Endothelial cell of umbilical vein (primary cell): ENCODE results near the gene PDE10A. TPM values are rescaled to one million over a fixed set of nuclear protein-coding genes. Genes with fewer than 3 reads are reported as not detected.

Source experiments
- BruUV-seq: library from RNA; stranded (reverse); fragments of 400-500 nt; replicated peaks from 2 replicates; lab custom pipeline; 2021; lab: Mats Ljungman, UMichigan
- CTCF ChIA-PET: fragments of 300-600, 350-600 bp; sonication (Branson Sonifier 250); formaldehyde crosslinking; loops from one replicate; lab custom pipeline; 2021; ENCODE audit warnings: antibody characterized with exemption, inconsistent platforms; lab: Charles Lee
- POLR2A ChIA-PET: fragments of 300-600, 350-600 bp; sonication (Branson Sonifier 250); formaldehyde crosslinking; loops from one replicate; lab custom pipeline; 2021; ENCODE audit warnings: antibody characterized with exemption, inconsistent platforms; lab: Charles Lee
- DNase-seq: peaks from one replicate; pipeline ENCODE4 v3.0.0-alpha.2; 2011; ENCODE audit warnings: low read depth, low spot score
- FAIRE-seq: peaks from 2 replicates; lab custom pipeline; 2011; peaks lifted over from hg19 to GRCh38; lab: Jason Lieb, UNC
- H2AFZ ChIP-seq: 2 replicates; pipeline ENCODE4 v1.6.0; 2012; ENCODE audit warnings: low read depth, low read length, control low read depth, inconsistent platforms
- H3K27ac ChIP-seq: 2 replicates; pipeline ENCODE4 v1.5.1; 2011; ENCODE audit warnings: low read depth, mild to moderate bottlenecking, control low read depth, low read length, moderate library complexity; ENCODE audit not compliant: insufficient read depth
- H3K27me3 ChIP-seq, 2 experiments: 2 replicates each; pipeline versions ENCODE4 v1.6.0 to v1.6.1; 2011; ENCODE audit warnings: low read length in 2 of 2, mixed read lengths in 1 of 2; ENCODE audit not compliant: control insufficient read depth in 2 of 2, insufficient read depth in 2 of 2
- H3K36me3 ChIP-seq, 2 experiments: 2 replicates in 1 of 2; 3 replicates in 1 of 2; pipeline ENCODE4 v1.5.1; 2011; ENCODE audit warnings: low read length in 2 of 2, mild to moderate bottlenecking in 1 of 2, moderate library complexity in 1 of 2; ENCODE audit not compliant: control insufficient read depth in 2 of 2, insufficient read depth in 2 of 2; ENCODE audit errors: extremely low read depth in 1 of 2
- H3K4me1 ChIP-seq: 3 replicates; pipeline ENCODE4 v1.5.1; 2011; ENCODE audit warnings: mild to moderate bottlenecking, low read length; ENCODE audit not compliant: control insufficient read depth, insufficient read depth; ENCODE audit errors: extremely low read depth
- H3K4me2 ChIP-seq: 2 replicates; pipeline ENCODE4 v1.6.1; 2011; ENCODE audit warnings: low read length, control low read depth, mixed read lengths; ENCODE audit not compliant: insufficient read depth
- H3K4me3 ChIP-seq, 3 experiments: fragments of 200-600 bp in 1 of 3; sonication (generic), shearing (Covaris generic) in 1 of 3; replicated peaks in 1 of 3; 2 replicates each; pipeline ENCODE4 v1.5.1; 2011 to 2016; ENCODE audit warnings: control low read depth in 3 of 3, low read length in 3 of 3, mild to moderate bottlenecking in 2 of 3, inconsistent platforms in 1 of 3, low read depth in 1 of 3, moderate library complexity in 1 of 3; ENCODE audit not compliant: insufficient read depth in 1 of 3
- H3K79me2 ChIP-seq: 2 replicates; pipeline ENCODE4 v1.6.0; 2012; ENCODE audit warnings: low read length, inconsistent platforms; ENCODE audit not compliant: control insufficient read depth, insufficient read depth
- H3K9ac ChIP-seq: replicated peaks from 2 replicates; pipeline ENCODE3; 2011; ENCODE audit warnings: low read length, control low read depth; ENCODE audit not compliant: insufficient read depth; ENCODE audit errors: extremely low read depth
- H3K9me1 ChIP-seq: replicated peaks from 3 replicates; pipeline ENCODE4 v1.6.0; 2011; ENCODE audit warnings: mild to moderate bottlenecking, low read length; ENCODE audit not compliant: control insufficient read depth, insufficient read depth; ENCODE audit errors: extremely low read depth
- H3K9me3 ChIP-seq: replicated peaks from 2 replicates; pipeline ENCODE4 v1.5.1; 2012; ENCODE audit warnings: low read length, inconsistent platforms; ENCODE audit not compliant: control insufficient read depth, insufficient read depth
- H4K20me1 ChIP-seq: replicated peaks from 2 replicates; pipeline ENCODE3; 2011; ENCODE audit warnings: mild to moderate bottlenecking, low read length; ENCODE audit not compliant: control insufficient read depth, insufficient read depth; ENCODE audit errors: extremely low read depth
- EZH2 ChIP-seq: IDR thresholded peaks from 2 replicates; pipeline ENCODE4 v1.6.1; 2012; ENCODE audit warnings: borderline replicate concordance, low read depth, mild to moderate bottlenecking, moderate library complexity, low read length, inconsistent platforms; ENCODE audit not compliant: severe bottlenecking
- FOS ChIP-seq: IDR thresholded peaks from 2 replicates; pipeline ENCODE4 v1.6.1; 2011; ENCODE audit warnings: mild to moderate bottlenecking, low read length, moderate library complexity, borderline replicate concordance; ENCODE audit not compliant: insufficient read depth
- GATA2 ChIP-seq: IDR thresholded peaks from 2 replicates; pipeline ENCODE4 v1.7.0; 2011; ENCODE audit warnings: low read depth, mild to moderate bottlenecking, moderate library complexity, mixed read lengths, low read length; ENCODE audit not compliant: insufficient read length, insufficient read depth
- JUN ChIP-seq: IDR thresholded peaks from 2 replicates; pipeline ENCODE4 v1.6.1; 2011; ENCODE audit warnings: borderline replicate concordance, low read depth; ENCODE audit not compliant: insufficient read length, insufficient read depth
- MYC ChIP-seq: IDR thresholded peaks from one replicate; pipeline ENCODE4 v1.6.1; 2011; ENCODE audit warnings: mild to moderate bottlenecking, low read depth, low read length
- POLR2A ChIP-seq: IDR thresholded peaks from 2 replicates; pipeline ENCODE4 v1.6.1; 2012; ENCODE audit warnings: low read depth, mild to moderate bottlenecking, control low read depth, low read length
- POLR2AphosphoS5 ChIP-seq: IDR thresholded peaks from 2 replicates; pipeline ENCODE4 v1.6.1; 2012; ENCODE audit warnings: low read depth, mild to moderate bottlenecking, control low read depth, low read length, moderate library complexity; ENCODE audit not compliant: insufficient read depth
- dilution Hi-C: fragments of 300-500 bp; cut with MboI; formaldehyde crosslinking; loops from one replicate; pipeline ENCODE4 v1.15.0; 2019; ENCODE audit warnings: low sequenced_read_pairs; ENCODE audit not compliant: extremely low pct_ligation_motif_present
- intact Hi-C: fragments of 100-400 bp; cut with micrococcal nuclease; formaldehyde crosslinking; loops from one replicate; pipeline ENCODE4 v1.10.0; 2022
- polyA plus RNA-seq, 4 experiments: library from polyadenylated mRNA; depleted of rRNA in 3 of 4; stranded (reverse) in 3 of 4; unstranded in 1 of 4; fragments of >200 nt; gene quantifications; 2 replicates each; pipeline versions ENCODE4 v1.2.1 to v1.2.3, GENCODE V29; 2011 to 2012; ENCODE audit warnings: missing spikeins in 1 of 4
- total RNA-seq: library from RNA; stranded (reverse); gene quantifications from 2 replicates; pipeline ENCODE4 v1.2.3, GENCODE V29; 2021
- TF ChIP-seq, protein P1 (sequence below), 2 donors: IDR thresholded peaks; 1 replicate in 1 of 2; 2 replicates in 1 of 2; pipeline ENCODE4 v1.5.1; 2011; ENCODE audit warnings: low read length in 2 of 2, mild to moderate bottlenecking in 2 of 2, moderate library complexity in 2 of 2, control low read depth in 1 of 2, inconsistent platforms in 1 of 2, low read depth in 1 of 2; ENCODE audit not compliant: insufficient read depth in 1 of 2; ENCODE audit errors: extremely low read depth in 1 of 2
- TF ChIP-seq, protein P2 (sequence below): IDR thresholded peaks from 2 replicates; pipeline ENCODE4 v1.6.1; 2011; ENCODE audit not compliant: insufficient read depth, insufficient read length

PDE10A gene
- total and polyA plus RNA-seq, 2 donors (not counting 3 experiments of a cell fraction or from before 2014, with no cell fraction given): 0.86 to 2.9 TPM

DNA sequence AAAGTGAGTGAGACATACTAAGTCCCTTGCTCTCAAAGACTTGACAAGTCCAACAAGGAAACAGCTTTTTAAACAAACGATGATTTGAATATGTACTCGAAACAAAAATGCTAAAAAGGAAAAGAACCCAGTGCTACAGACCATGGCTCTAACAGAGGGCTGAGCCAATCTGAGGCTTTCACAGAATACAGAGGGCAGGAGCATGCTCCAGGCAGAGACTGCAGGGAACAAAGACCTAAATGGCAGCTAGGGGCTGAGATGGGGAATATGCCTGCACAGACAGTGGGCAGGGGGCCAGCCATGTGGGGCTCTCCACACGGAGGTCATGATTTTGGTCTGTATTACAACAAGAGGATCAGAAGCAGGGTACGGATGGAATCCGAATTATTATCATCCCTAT, 322.5 kb downstream of the PDE10A start:
- Histone ChIP-seq H3K27ac (no peak overlapping the region), H4K20me1 (no peaks in the 10 kb centered on the region), H3K4me3 (no peak overlapping the region), H3K9me1 (no peaks in the 10 kb centered on the region), H3K4me2 (no peak overlapping the region), H3K36me3 (no peaks in the 10 kb centered on the region), H3K27me3 (no peaks in the 10 kb centered on the region), H3K79me2 (no peaks in the 10 kb centered on the region), H3K4me1 (no peaks in the 10 kb centered on the region), H2AFZ (no peak overlapping the region), H3K9ac (no peak overlapping the region), H3K9me3 (no peaks in the 10 kb centered on the region)
- BruUV-seq: no TSS peak
- ChIA-PET POLR2A (no interaction called here), CTCF (no interaction called here)
- FAIRE-seq: no peak
- intact Hi-C loops: no loop called here
- TF ChIP-seq FOS: no peak
- TF ChIP-seq GATA2: no peak
- TF ChIP-seq POLR2A: no peak
- no peak for TF ChIP-seq EZH2
- no peak for TF ChIP-seq POLR2AphosphoS5
- TF ChIP-seq, protein P1, sequence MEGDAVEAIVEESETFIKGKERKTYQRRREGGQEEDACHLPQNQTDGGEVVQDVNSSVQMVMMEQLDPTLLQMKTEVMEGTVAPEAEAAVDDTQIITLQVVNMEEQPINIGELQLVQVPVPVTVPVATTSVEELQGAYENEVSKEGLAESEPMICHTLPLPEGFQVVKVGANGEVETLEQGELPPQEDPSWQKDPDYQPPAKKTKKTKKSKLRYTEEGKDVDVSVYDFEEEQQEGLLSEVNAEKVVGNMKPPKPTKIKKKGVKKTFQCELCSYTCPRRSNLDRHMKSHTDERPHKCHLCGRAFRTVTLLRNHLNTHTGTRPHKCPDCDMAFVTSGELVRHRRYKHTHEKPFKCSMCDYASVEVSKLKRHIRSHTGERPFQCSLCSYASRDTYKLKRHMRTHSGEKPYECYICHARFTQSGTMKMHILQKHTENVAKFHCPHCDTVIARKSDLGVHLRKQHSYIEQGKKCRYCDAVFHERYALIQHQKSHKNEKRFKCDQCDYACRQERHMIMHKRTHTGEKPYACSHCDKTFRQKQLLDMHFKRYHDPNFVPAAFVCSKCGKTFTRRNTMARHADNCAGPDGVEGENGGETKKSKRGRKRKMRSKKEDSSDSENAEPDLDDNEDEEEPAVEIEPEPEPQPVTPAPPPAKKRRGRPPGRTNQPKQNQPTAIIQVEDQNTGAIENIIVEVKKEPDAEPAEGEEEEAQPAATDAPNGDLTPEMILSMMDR (IDR thresholded peaks at IDR 0.05; ENCODE audit: extremely low read depth in 1 of 2, insufficient read depth in 1 of 2, low read depth in 1 of 2, low read length in 2 of 2): no peak
- TF ChIP-seq JUN: no peak
- no peak for TF ChIP-seq MYC
- TF ChIP-seq, protein P2, sequence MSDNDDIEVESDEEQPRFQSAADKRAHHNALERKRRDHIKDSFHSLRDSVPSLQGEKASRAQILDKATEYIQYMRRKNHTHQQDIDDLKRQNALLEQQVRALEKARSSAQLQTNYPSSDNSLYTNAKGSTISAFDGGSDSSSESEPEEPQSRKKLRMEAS: no peak
- DNase-seq: no peak
- dilution Hi-C loops: no loop called here
